Spleen (tissue), 11 donors: Measurements from ENCODE around the gene DCPS. TPM values are rescaled to one million over a fixed set of nuclear protein-coding genes. Genes with fewer than 3 reads are reported as not detected.
"Not testable (repeated sequence)": the region's sequence is repeated elsewhere in the genome, so short reads cannot be mapped to it uniquely, and the experiment has no call there.

Experiments
- DNase-seq: peaks from one replicate; pipeline ENCODE4 v3.0.0-alpha.2; 2020
- H3K27ac ChIP-seq, 8 donors: fragments of 200-600 bp; sonication (generic) in 7 of 8; 1 replicate in 4 of 8; 2 replicates in 4 of 8; pipeline versions ENCODE4 v1.5.0 to v1.8.0; 2016 to 2021; ENCODE audit warnings: inconsistent platforms in 4 of 8, mild to moderate bottlenecking in 4 of 8, moderate library complexity in 1 of 8
- H3K27me3 ChIP-seq, 7 donors: fragments of 200-600 bp; sonication (generic) in 6 of 7; replicated peaks in 1 of 7; 1 replicate in 4 of 7; 2 replicates in 3 of 7; pipeline versions ENCODE4 v1.5.0 to v1.8.0; 2016 to 2021; ENCODE audit warnings: inconsistent platforms in 3 of 7, mild to moderate bottlenecking in 1 of 7
- H3K36me3 ChIP-seq, 6 donors: fragments of 200-600 bp; sonication (generic) in 5 of 6; 1 replicate in 4 of 6; 2 replicates in 2 of 6; pipeline versions ENCODE4 v1.5.0 to v1.8.0; 2016 to 2021; ENCODE audit warnings: inconsistent platforms in 2 of 6
- H3K4me1 ChIP-seq, 6 donors: fragments of 200-600 bp; sonication (generic) in 5 of 6; 1 replicate in 3 of 6; 2 replicates in 3 of 6; pipeline versions ENCODE4 v1.5.0 to v1.8.0; 2016 to 2021; ENCODE audit warnings: inconsistent platforms in 3 of 6
- H3K4me3 ChIP-seq, 8 donors: fragments of 200-600 bp; sonication (generic) in 7 of 8; 1 replicate in 4 of 8; 2 replicates in 4 of 8; pipeline versions ENCODE4 v1.5.0 to v1.8.0; 2016 to 2021; ENCODE audit warnings: inconsistent platforms in 4 of 8, mild to moderate bottlenecking in 4 of 8, moderate library complexity in 2 of 8
- H3K9me3 ChIP-seq, 8 donors: fragments of 200-600 bp; sonication (generic) in 7 of 8; 1 replicate in 4 of 8; 2 replicates in 4 of 8; pipeline versions ENCODE4 v1.5.0 to v1.8.0; 2016 to 2021; ENCODE audit warnings: inconsistent platforms in 4 of 8
- CTCF ChIP-seq, 11 experiments: fragments of 200-600 bp in 7 of 11; fragments of 450-650 bp in 4 of 11; sonication (generic) in 4 of 11; IDR thresholded peaks in 8 of 11; conservative IDR thresholded peaks in 3 of 11; 1 replicate in 7 of 11; 2 replicates in 4 of 11; pipeline versions ENCODE4 v1.4.0 to v1.8.0; 2016 to 2021; ENCODE audit warnings: antibody characterized with exemption in 11 of 11, inconsistent platforms in 4 of 11, mild to moderate bottlenecking in 1 of 11
- POLR2A ChIP-seq, 3 donors: fragments of 450-650 bp; IDR thresholded peaks; one replicate each; pipeline ENCODE4 v1.5.1; 2017; ENCODE audit warnings: antibody characterized with exemption in 3 of 3, mild to moderate bottlenecking in 1 of 3
- WGBS, 5 donors: extraction: QIAGEN DNeasy Blood & Tissue Kit in 3 of 5; methylation state at CpG; one replicate each; pipeline versions ENCODE4 v1.1.5 to v1.1.7; 2013 to 2018; 5-methylcytosine and 5-hydroxymethylcytosine counted together
- intact Hi-C: fragments of 100-400 bp; cut with DNase I; formaldehyde crosslinking; loops from one replicate; pipeline ENCODE4 v1.15.0; 2023; ENCODE audit warnings: low total_unique reads
- polyA plus RNA-seq, 3 donors: library from polyadenylated mRNA; stranded (reverse); fragments of 200-250 nt; gene quantifications; one replicate each; pipeline ENCODE4 v1.2.1, GENCODE V29; 2013
- small RNA-seq, 4 donors: library from RNA; depleted of rRNA; stranded (forward); fragments of <200 nt; gene quantifications; one replicate each; pipeline ENCODE3, GENCODE V24; 2016
- total RNA-seq, 7 donors: library from RNA; depleted of rRNA in 3 of 7; stranded (reverse); fragments of >200 nt in 3 of 7; fragmentation: NEBNext Ultra II Directional in 4 of 7; extraction: Animal tissue kit (Norgen Biotek cat#: 25700) in 4 of 7; gene quantifications; one replicate each; pipeline versions ENCODE4 v1.1.0 to v1.2.1, GENCODE V29; 2016 to 2021
- donor health status: healthy with polysubstance abuse.
- donor health status: DM: no; HTN: no; CAD: no; lungs with moderate emphysema.
- donor health status: DM: no; HTN: no; CAD: no.
- donor health status: Bipolar disorder and iron deficiency.
- donor health status: healthy.
- donor health status: DM: no; HTN: no; CAD: no.
- donor health status: DM: yes; HTN: yes; CAD: no.

Gene DCPS
- total and polyA plus RNA-seq, 10 donors, result 17.4 to 35.2 (median 22.7) TPM

DNA sequence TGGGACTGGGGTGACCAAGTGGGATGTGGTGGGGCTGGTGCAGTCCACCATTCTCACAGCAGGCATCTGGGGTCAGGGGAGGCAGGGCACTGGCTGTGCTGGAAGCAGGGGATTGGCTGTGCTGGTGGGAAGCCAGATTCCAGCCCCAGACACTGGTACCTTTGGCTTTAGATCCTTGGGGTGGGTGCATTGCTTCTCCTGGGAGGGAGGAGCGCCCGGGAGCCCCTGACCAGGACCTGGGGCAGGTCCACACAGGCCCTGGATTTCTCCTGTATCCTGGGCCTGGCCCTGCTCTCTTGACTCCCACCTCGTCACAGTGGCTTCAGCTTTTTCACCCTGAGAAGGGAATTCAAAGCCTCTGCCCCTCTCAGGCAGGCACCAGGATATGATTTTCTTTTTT lies 90.2 kb downstream of the DCPS start:
- intact Hi-C loops, result no loop called here
- no peaks in the 10 kb centered on the region for H3K9me3 ChIP-seq
- WGBS, 5 donors, result 90 to 100% (median 92%) methylated on average over 3 of the region's 3 CpGs
- H3K4me1 ChIP-seq, result peaks cover 3 to 56% (median 30%) of the 10 kb centered on the region in 6 donors
- TF ChIP-seq POLR2A (IDR thresholded peaks at IDR 0.05), result no peak
- no peak for TF ChIP-seq CTCF (IDR thresholded peaks at IDR 0.05 in 8 of 11, conservative IDR thresholded peaks at IDR 0.05 in 3 of 11)
- peak overlapping the region in 4 of 8 donors; percentile 34 to 64 (median 50) for H3K27ac ChIP-seq
- no peak overlapping the region for H3K4me3 ChIP-seq
- no peak for DNase-seq
- no peaks in the 10 kb centered on the region for H3K27me3 ChIP-seq
- no peaks in the 10 kb centered on the region for H3K36me3 ChIP-seq

DNA sequence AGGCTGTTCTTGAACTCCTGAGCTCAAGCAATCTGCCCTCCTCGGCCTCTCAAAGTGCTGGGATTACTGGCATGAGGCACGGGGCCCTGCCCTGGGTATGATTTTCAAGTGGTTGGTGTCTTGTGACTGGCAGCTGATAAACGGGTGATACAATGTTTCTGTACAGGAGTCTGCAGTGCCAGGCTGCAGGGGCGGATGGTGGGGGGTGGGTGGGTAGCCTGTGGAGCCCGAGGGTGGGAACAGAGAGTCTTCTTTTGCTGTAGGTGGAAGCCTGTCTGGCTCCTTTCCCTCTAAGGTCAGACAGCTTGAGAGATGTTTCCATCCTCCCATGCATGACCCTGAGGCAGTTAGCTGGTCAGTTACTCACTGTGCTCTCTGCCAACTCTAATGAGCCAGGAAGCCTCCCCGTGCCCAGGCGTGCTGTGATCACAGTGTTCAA lies 90.8 kb downstream of the DCPS start:
- H3K27ac ChIP-seq, result peak overlapping the region in 4 of 8 donors; percentile 34 to 64 (median 50)
- H3K9me3 ChIP-seq, H3K36me3 ChIP-seq, DNase-seq, H3K4me3 ChIP-seq, H3K27me3 ChIP-seq, intact Hi-C loops: not testable (repeated sequence)
- 25 to 49% (median 43%) methylated on average over 4 to 6 of the region's 7 CpGs for WGBS, 5 donors
- H3K4me1 ChIP-seq, result peaks cover 3 to 56% (median 30%) of the 10 kb centered on the region in 6 donors

Small RNA genes within 50 kb of the gene (small RNA-seq; reads per million reads assigned to genes)
- gene AP001318.3, result 0 reads per million in 4 donors

Other genes starting within 250 kb of the DCPS start
- 1 to 10 TPM; 1.8 to 5.3 (median 3.6) TPM for gene CDON, start 241.2 kb upstream of the DCPS start, total RNA-seq
- under 1 TPM; 0.30 to 0.58 (median 0.45) TPM for gene CDON, start 241.2 kb upstream of the DCPS start, polyA plus RNA-seq
- gene RPUSD4, start 92.4 kb upstream of the DCPS start, total RNA-seq, result 10 to 100 TPM; 20.6 to 26.7 (median 22.3) TPM
- 10 to 100 TPM; 14.5 to 15.5 (median 15.4) TPM for gene RPUSD4, start 92.4 kb upstream of the DCPS start, polyA plus RNA-seq
- gene FAM118B, start 92.3 kb upstream of the DCPS start, total RNA-seq, result 10 to 100 TPM; 15.3 to 32.3 (median 21.0) TPM
- 10 to 100 TPM in 1 of 3 donors, 1 to 10 TPM in 2; 5.5 to 11.1 (median 6.5) TPM for gene FAM118B, start 92.3 kb upstream of the DCPS start, polyA plus RNA-seq
- gene SRPRA, start 35.2 kb upstream of the DCPS start, total RNA-seq, result 100 to 1,000 TPM; 103 to 130 (median 117) TPM
- 10 to 100 TPM; 30.9 to 35.3 (median 32.0) TPM for gene SRPRA, start 35.2 kb upstream of the DCPS start, polyA plus RNA-seq
- gene FOXRED1, start 34.9 kb upstream of the DCPS start, total RNA-seq, result 10 to 100 TPM; 26.1 to 48.1 (median 32.0) TPM
- gene FOXRED1, start 34.9 kb upstream of the DCPS start, polyA plus RNA-seq, result 10 to 100 TPM; 20.5 to 31.6 (median 23.3) TPM
- 10 to 100 TPM; 15.4 to 23.5 (median 18.5) TPM for gene TIRAP, start 21.0 kb upstream of the DCPS start, total RNA-seq
- 1 to 10 TPM; 2.6 to 7.3 (median 3.0) TPM for gene TIRAP, start 21.0 kb upstream of the DCPS start, polyA plus RNA-seq
- gene ST3GAL4, start 51.6 kb downstream of the DCPS start, total RNA-seq, result 100 to 1,000 TPM in 1 of 7 donors, 10 to 100 TPM in 6; 41.2 to 102 (median 53.0) TPM
- 10 to 100 TPM; 12.8 to 25.0 (median 22.4) TPM for gene ST3GAL4, start 51.6 kb downstream of the DCPS start, polyA plus RNA-seq